Measurements from ENCODE around the gene LEPR.

LEPR gene

GRCh38 chr1:65469126-65469888 is 48.8 kb downstream of the LEPR start:
- H3K4me3 ChIP-seq (replicated peaks; ENCODE audit: low read depth, low read length), result no peak overlapping the region
- DNase-seq (ENCODE audit: extremely low read depth, insufficient read length), result no peak
- TF ChIP-seq CTCF (IDR thresholded peaks at IDR 0.05; ENCODE audit: insufficient read depth, low read length, poor library complexity, severe bottlenecking), result no peak
- H3K36me3 ChIP-seq (ENCODE audit: control insufficient read depth, insufficient read depth, low read length), result no peaks in the 10 kb centered on the region
- no peaks in the 10 kb centered on the region for H3K27me3 ChIP-seq (replicated peaks; ENCODE audit: control insufficient read depth, insufficient read depth, low read length)

GRCh38 chr1:65469889-65470340 is 49.4 kb downstream of the LEPR start:
- H3K36me3 ChIP-seq (ENCODE audit: control insufficient read depth, insufficient read depth, low read length), result no peaks in the 10 kb centered on the region
- H3K27me3 ChIP-seq (replicated peaks; ENCODE audit: control insufficient read depth, insufficient read depth, low read length), result no peaks in the 10 kb centered on the region
- no peak for DNase-seq (ENCODE audit: extremely low read depth, insufficient read length)
- TF ChIP-seq CTCF (IDR thresholded peaks at IDR 0.05; ENCODE audit: insufficient read depth, low read length, poor library complexity, severe bottlenecking), result no peak
- no peak overlapping the region for H3K4me3 ChIP-seq (replicated peaks; ENCODE audit: low read depth, low read length)
